Tibial nerve (tissue), 4 donors: ENCODE measurements around the gene ASS1.

Experiments used
- EP300 ChIP-seq, 2 donors: sonication (generic); formaldehyde crosslinking; IDR thresholded peaks; one replicate each; pipeline ENCODE4 v1.6.1; 2017; ENCODE audit warnings: antibody characterized with exemption in 2 of 2, mild to moderate bottlenecking in 1 of 2
- POLR2A ChIP-seq, 2 donors: fragments of 450-650 bp; IDR thresholded peaks; one replicate each; pipeline ENCODE4 v1.6.1; 2017; ENCODE audit warnings: antibody characterized with exemption in 2 of 2, mild to moderate bottlenecking in 2 of 2, moderate library complexity in 2 of 2
- TF ChIP-seq, protein P1 (sequence below), 5 experiments: fragments of 200-600 bp in 3 of 5; fragments of 450-650 bp in 2 of 5; sonication (generic) in 3 of 5; IDR thresholded peaks; one replicate each; pipeline ENCODE4 v1.5.1; 2016 to 2019; ENCODE audit warnings: antibody characterized with exemption in 5 of 5, mild to moderate bottlenecking in 3 of 5, moderate library complexity in 2 of 5

DNA sequence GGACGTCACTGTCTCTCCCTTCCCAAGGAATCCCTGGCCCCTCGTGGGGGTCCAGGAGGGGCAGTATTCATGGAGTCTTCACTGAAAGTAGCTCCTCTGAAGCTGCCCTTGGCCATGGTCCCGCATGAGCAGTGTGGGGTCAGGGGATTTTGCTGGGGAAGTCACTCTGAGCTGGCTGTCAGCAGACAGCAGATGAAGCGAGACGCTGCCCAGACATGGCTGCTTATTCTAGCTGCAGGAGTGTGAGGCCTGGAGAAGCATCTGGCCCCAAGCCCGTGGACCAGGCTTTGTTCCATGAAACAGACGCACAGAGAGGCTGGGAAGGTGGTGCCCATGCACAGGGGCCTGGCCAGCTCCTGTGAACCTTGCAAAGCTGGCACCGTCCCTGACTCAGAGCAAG lies 21.5 kb upstream of the ASS1 start:
- TF ChIP-seq POLR2A (IDR thresholded peaks at IDR 0.05) (no peak), EP300 (IDR thresholded peaks at IDR 0.05) (no peak)
- TF ChIP-seq, protein P1, sequence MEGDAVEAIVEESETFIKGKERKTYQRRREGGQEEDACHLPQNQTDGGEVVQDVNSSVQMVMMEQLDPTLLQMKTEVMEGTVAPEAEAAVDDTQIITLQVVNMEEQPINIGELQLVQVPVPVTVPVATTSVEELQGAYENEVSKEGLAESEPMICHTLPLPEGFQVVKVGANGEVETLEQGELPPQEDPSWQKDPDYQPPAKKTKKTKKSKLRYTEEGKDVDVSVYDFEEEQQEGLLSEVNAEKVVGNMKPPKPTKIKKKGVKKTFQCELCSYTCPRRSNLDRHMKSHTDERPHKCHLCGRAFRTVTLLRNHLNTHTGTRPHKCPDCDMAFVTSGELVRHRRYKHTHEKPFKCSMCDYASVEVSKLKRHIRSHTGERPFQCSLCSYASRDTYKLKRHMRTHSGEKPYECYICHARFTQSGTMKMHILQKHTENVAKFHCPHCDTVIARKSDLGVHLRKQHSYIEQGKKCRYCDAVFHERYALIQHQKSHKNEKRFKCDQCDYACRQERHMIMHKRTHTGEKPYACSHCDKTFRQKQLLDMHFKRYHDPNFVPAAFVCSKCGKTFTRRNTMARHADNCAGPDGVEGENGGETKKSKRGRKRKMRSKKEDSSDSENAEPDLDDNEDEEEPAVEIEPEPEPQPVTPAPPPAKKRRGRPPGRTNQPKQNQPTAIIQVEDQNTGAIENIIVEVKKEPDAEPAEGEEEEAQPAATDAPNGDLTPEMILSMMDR (IDR thresholded peaks at IDR 0.05): no peak
